ENCODE measurements around the gene DDT.
"Not testable (repeated sequence)": the region's sequence is repeated elsewhere in the genome, so short reads cannot be mapped to it uniquely, and the experiment has no call there.

Gene DDT

DNA sequence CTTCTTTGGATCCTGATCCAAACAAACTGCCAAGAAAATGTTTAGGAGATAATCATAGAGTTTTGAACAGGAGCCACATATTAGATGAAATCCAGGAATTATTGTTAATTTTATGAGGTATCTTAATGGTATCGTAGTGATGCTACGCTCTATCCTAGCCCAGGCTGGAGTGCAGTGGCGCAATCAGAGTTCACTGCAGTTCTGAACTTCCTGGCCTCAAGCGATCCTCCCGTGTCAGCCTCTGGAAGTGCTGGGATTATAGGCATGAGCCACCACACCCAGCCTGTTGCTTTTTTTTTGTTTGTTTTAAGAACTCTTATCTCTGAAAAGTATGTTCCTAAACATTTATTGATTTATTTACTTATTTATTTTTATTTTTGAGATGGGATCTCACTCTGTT is 28.6 kb upstream of the DDT start:
- TF ChIP-seq, protein P1, sequence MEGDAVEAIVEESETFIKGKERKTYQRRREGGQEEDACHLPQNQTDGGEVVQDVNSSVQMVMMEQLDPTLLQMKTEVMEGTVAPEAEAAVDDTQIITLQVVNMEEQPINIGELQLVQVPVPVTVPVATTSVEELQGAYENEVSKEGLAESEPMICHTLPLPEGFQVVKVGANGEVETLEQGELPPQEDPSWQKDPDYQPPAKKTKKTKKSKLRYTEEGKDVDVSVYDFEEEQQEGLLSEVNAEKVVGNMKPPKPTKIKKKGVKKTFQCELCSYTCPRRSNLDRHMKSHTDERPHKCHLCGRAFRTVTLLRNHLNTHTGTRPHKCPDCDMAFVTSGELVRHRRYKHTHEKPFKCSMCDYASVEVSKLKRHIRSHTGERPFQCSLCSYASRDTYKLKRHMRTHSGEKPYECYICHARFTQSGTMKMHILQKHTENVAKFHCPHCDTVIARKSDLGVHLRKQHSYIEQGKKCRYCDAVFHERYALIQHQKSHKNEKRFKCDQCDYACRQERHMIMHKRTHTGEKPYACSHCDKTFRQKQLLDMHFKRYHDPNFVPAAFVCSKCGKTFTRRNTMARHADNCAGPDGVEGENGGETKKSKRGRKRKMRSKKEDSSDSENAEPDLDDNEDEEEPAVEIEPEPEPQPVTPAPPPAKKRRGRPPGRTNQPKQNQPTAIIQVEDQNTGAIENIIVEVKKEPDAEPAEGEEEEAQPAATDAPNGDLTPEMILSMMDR (IDR thresholded peaks at IDR 0.05), result no peak

DNA sequence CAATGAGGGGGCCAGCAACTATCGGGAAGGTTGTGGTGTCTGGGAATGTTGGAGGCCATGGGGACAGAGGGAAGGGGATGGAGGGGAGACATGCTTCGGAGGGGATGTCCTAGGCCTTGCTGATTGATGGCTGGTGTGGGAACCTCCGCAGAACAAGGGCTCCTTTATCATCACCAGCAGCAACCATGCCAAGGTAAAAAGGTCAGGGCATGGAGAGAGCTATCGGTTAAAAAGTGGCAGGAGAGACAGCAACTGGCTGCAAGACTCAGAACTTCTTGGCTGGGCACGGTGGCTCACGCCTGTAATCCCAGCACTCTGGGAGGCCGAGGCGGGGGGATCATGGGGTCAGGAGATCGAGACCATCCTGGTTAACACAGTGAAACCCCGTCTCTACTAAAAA is 28.0 kb upstream of the DDT start:
- TF ChIP-seq, protein P1 (IDR thresholded peaks at IDR 0.05), result no peak

DNA sequence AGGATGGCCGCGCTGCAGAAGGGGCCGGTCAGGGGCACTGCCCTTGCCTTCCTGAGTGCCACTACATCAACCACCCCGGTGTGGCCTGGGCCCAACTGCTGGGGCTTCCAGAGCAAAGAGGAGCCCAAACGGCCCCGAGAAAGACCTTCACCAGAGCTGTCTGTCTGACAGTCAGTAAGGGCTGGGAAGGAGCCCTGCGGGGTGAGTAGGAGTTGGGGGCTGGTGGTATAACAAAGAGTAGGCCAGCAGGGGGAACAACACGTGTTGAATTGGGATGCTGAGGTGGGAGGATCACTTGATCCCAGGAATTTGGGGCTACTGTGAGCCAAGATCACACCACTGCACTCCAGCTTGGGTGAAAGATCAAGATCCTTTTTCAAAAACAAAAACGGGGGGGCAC is 27.1 kb upstream of the DDT start:
- TF ChIP-seq, protein P1 (IDR thresholded peaks at IDR 0.05), result no peak

DNA sequence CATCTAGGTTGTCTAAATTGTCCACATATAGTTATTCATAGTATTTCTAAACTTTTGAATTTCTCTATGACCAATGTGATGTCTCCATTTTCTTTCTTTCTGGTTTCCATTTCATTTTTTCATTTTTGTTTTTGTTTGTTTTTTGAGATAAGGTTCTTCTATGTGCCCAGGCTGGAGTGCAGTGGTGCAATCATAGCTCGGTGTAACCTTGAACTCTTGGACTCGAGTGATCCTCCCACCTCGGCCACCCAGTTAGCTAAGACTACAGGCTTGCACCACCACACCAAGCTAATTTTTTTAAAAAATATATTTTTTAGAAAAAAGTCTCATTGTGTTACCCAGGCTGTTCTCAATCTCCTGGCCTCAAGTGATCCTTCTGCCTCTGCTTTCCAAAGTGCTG is 22.9 kb upstream of the DDT start:
- TF ChIP-seq, protein P1 (IDR thresholded peaks at IDR 0.05), result no peak

DNA sequence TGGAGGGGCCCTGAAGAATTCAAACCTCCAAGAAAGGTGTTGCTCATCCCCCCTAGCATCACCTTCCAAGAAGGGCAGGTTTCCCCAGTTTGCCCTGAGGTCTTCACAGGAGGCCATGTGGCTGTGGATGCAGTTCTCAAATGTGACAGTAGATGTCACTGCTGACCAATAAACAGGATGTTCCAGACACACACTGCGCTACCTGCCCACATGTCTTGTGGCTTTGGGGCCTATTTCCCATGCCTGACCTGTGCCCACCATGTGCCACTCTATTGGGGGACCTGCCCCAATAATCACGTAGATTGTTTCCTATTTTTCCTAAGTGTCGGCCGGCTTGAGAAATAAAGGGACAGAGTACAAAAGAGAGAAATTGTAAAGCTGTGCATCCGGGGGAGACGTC is 10.2 kb upstream of the DDT start:
- TF ChIP-seq, protein P1 (IDR thresholded peaks at IDR 0.05), result peak; percentile 57

DNA sequence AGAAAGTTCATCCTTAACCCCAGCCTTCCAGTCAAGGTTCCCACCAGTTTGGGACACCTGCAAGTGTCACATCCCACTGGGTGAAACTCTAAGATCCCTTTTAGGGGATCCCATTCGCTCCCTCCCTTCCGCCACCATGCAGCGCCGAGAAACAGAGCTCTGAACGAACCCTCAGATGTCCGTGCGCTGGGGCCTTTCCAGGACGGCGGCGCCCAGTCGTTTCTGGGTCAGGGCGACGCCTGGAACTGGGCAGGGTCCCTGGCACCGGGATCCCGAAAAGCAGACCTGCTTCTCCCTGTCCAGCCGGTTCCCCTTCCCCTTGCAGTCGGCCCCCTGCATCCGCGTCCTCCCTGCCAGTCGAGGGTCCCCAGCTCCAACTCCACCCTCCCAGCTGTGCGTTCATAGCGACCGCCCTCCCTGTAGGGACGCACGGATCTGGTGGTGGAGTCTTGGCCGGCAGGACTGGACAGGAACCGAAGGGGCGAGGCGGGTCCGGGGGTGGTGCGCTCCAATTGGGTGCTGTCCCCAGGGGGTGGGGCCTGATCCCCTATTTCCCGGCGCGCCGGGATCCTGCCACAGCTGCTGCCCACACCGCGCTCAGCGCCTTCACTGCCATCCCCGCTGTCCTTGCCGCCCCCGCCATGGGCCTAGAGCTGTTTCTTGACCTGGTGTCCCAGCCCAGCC is 5.5 kb upstream of the DDT start, which contains the start of gene GSTT2:
Gene GSTT2, plus strand, starts transcription at position 578 of the 684 bp plus-strand sequence.
- TF ChIP-seq, protein P1 (IDR thresholded peaks at IDR 0.05), result not testable (repeated sequence)

DNA sequence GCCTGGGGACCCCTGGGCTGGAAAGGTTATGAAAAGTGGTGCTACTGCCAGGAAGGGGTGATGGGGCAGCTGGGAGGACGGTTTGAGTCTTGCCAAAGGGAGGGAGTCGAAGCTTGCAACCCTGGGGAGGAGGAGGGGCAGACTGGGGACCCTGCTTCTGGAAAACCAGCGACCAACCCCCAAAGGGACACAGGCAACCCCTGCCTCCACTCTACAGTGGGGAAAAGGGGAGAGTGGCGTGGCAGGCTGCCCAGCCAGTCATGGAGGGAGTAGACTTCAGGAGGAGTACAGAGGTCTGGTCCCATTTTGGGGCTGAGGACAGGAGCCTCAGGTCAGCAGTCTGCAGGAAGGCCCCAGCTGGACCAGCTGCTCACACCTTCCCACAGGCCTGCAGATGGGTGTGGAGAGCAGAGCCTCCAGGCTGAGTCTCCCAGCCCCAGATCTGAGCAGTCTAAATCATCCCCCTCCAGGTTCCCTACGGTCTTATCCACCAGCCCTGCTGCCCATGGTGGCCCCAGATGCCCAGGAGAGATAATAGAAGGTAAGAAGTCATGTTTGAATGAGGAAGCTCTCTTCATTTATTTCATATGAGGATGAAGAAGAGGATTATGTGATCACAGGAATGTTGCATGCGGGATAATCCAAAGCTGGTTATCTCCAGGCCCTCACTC is 3.3 kb downstream of the DDT start:
- TF ChIP-seq, protein P1 (IDR thresholded peaks at IDR 0.05), result no peak
